NK-92 (cell line): Measurements from ENCODE around the gene HUS1.
"Not testable (repeated sequence)": the region's sequence is repeated elsewhere in the genome, so short reads cannot be mapped to it uniquely, and the experiment has no call there.

Experiments
- DNase-seq: peaks from one replicate; lab custom pipeline; 2025; ENCODE audit not compliant: unreplicated experiment; lab: John Stamatoyannopoulos, UW

HUS1 gene

DNA sequence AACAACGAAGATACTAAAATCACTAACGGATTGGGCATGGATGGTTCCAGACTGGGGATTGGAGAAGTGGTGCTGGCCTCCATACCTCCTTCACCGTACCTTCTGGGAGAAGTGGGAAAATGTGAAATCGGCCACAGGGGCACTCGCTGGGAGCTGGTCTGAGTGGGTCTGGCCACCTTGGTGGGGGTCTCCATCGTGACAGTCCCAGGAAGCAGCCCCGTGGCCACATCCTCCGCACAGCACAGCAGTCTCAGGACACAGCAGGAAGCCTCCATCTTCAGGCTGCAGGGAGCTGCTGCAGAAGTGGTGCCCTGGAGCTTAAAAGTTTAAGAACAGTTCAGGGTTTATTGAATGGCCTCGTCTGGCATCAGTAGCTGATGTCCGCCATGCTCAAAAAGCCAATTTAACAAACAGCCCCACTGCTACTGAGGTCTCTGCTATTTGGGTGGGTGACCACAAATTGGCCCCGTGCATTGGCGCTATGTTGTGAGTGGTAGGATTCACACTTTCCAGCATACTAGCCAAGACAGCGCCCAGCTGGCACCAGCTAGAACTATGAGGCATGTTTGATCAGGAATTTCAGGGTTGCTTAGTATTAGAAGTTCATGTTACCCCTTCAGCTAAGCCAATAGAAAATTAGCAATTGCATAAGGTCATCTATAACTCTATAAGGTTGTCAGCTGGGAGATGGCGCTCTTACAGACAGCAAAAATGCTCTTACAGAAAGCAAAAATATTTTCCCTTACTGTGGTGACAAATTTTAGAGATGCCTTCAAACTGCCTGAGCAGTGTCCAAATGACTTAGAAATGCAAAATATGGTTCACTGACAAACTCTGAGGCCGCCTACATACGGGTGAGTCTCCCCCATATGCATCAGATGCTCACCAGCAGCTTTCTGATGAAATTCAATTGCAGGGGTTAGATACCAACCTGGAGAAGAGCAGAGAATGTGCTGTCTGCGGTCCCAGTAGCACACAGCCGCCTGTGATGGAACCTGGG lies 48.1 kb downstream of the HUS1 start:
- no peak for DNase-seq

DNA sequence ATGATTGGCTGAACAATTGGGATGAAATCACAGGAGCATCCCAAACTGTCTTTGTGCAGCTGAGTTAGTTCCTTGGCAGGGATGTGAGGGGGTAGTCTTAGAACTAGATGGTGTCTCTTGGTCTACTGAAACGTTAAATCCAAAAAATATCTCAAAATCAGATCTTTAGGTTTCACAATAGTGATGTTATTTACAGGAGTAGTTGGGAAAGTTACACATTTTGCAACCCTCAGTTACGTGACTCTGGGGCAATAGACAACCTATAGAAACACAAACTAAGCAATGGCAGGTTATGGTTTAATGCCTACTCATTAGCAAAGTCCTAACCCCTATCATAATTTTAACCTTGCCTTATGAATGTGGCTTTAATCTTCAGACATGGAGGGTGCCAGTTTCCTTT lies 55.1 kb downstream of the HUS1 start:
- DNase-seq, result no peak

DNA sequence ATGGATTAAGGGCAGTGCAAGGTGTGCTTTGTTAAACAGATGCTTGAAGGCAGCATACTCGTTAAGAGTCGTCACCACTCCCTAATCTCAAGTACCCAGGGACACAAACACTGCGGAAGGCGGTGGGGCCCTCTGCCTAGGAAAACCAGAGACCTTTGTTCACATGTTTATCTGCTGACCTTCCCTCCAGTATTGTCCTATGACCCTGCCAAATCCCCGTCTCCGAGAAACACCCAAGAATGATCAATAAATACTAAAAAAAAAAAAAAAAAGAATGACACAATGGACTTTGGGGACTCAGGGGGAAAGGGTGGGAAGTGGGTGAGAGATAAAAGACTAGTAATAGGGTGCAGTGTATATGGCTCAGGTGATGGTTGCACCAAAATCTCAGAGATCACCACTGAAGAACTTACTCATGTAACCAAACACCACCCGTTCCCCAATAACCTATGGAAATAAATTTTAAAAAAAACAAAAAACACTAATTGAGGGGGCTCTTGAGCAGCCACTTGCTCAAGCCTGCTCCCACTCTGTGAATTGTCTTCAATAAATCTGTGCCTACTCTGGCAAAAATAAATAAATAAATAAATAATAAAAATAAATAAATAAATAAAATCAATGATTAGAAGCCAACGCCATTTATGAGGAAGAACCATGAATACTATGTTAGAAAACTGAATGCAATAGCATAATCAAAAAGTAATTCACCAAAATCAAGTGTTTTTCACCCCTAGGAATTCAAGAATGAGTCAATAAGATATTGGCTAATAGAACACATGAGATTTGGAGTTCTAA lies 56.1 kb downstream of the HUS1 start:
- DNase-seq, result not testable (repeated sequence)

DNA sequence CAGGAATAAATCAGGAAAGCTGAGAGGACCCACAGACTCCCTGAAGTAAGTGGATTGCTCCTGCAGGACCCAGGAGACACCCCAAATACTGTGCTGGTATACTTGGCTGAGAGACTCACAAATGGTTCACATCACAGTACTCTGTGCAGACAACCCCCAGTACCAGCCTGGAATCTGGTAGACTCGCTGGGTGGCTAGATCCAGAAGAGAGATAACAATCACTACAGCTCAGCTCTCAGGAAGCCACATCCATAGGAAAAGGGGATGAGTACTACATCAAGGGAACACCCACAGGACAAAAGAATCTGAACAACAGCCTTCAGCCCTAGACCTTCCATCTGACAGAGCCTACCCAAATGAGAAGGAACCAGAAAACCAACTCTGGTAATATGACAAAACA lies 62.9 kb downstream of the HUS1 start:
- not testable (repeated sequence) for DNase-seq

DNA sequence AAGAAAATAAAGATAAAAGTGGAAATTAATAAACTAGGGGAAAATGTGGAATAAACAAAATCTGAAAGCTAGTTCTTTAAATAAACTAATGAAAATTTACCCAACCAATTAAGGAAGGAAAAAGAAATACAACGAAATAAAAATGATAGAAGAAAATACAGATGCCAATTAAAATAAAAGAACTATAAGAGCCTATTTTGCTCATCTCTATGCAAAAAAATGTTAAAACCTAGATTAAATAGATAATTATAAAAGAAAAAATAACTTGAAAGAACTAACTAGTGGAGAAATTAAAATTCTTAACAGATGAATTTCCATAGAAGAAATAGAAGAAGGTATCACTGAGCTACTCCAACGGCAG lies 63.8 kb downstream of the HUS1 start:
- no peak for DNase-seq

DNA sequence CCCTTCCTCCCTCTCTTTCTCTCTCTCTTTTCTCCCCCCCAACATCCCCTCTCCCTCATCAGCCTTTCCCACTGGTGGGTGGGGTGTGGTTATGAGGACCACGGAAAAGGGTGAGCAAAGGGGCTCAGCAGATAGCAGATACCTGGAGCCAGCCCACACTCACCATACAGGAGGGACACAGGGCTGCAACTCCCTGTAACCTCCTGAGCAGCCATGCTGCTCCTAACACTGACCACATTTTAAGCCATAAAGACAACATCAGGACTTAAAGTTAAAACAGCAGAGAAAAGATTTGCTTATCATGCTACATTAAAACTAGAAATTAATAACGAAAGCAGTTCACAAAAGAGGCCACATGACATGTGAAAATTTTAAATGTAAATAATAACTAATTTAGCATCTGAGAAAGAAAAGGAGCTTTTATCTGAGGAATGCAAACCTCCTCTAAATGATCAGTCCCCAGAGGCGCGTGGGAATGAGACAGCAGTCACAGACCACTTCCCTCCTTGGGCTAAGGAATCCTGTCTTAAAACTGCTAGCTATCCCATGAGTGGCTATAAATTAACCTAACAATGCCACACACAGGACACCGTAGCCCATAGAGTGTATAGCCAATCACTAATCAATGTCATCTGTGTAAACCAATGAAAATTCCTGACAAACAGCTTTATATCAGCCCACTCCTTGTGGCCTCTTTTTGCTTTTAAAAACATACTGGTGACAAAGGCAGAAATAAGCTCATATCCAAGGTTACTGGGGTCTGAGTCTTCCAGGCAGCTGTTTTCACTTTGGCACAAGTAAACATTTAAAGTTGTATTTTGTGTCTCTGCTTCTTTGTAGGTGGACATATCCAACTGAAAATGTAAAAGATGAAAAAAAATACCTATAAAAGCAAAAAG lies 64.4 kb downstream of the HUS1 start:
- no peak for DNase-seq
